HepG2 (cell line): ENCODE measurements around the gene UPK1B. TPM values are rescaled to one million over a fixed set of nuclear protein-coding genes. Genes with fewer than 3 reads are reported as not detected.

Experiments
- FOXO1 ChIP-seq: sonication (generic); formaldehyde crosslinking; IDR thresholded peaks from 2 replicates; pipeline ENCODE4 v1.4.0; 2020; ENCODE audit warnings: missing genetic modification reagents
- HHEX ChIP-seq: IDR thresholded peaks from 2 replicates; pipeline ENCODE4 v1.6.1; 2016; ENCODE audit warnings: control low read depth
- HNF4G ChIP-seq, 2 experiments: sonication (generic) in 1 of 2; formaldehyde crosslinking in 1 of 2; IDR thresholded peaks; 2 replicates each; pipeline versions ENCODE4 v1.4.0 to v1.6.1; 2011 to 2020; ENCODE audit warnings: borderline replicate concordance in 2 of 2, low read depth in 2 of 2, mild to moderate bottlenecking in 2 of 2, low read length in 1 of 2, missing genetic modification reagents in 1 of 2, moderate library complexity in 1 of 2
- ISL2 ChIP-seq: sonication (generic); formaldehyde crosslinking; IDR thresholded peaks from 2 replicates; pipeline ENCODE4 v1.5.0; 2020; ENCODE audit warnings: missing genetic modification reagents
- ZNF446 ChIP-seq: sonication (generic); formaldehyde crosslinking; IDR thresholded peaks from 2 replicates; pipeline ENCODE4 v1.5.0; 2020; ENCODE audit warnings: mild to moderate bottlenecking, missing genetic modification reagents
- ZNF75D ChIP-seq: sonication (generic); formaldehyde crosslinking; IDR thresholded peaks from 2 replicates; pipeline ENCODE4 v1.8.1; 2023; ENCODE audit warnings: missing genetic modification reagents, mild to moderate bottlenecking, borderline replicate concordance
- polyA plus RNA-seq, 8 experiments: library from polyadenylated mRNA; depleted of rRNA in 3 of 8; stranded (reverse) in 7 of 8; unstranded in 1 of 8; fragments of >200 nt; fragmentation: Illumina TruSeq in 4 of 8; extraction: Trizol in 4 of 8; gene quantifications; 2 replicates each; pipeline versions ENCODE4 v1.2.1 to v1.2.3, GENCODE V29; 2011 to 2016; ENCODE audit warnings: low read depth in 4 of 8, missing spikeins in 1 of 8, mixed read lengths in 1 of 8; ENCODE audit not compliant: insufficient read depth in 1 of 8
- total RNA-seq, 5 experiments: library from RNA; depleted of rRNA; stranded (reverse); fragments of >200 nt; fragmentation: Illumina TruSeq; extraction: Trizol; gene quantifications; 2 replicates each; pipeline ENCODE4 v1.2.3, GENCODE V29; 2016; ENCODE audit warnings: low read depth in 1 of 5
- TF ChIP-seq, protein P1 (sequence below): sonication (generic); formaldehyde crosslinking; IDR thresholded peaks from 2 replicates; pipeline ENCODE4 v1.4.0; 2020; ENCODE audit warnings: missing genetic modification reagents
- TF ChIP-seq, protein P2 (sequence below): sonication (generic); formaldehyde crosslinking; IDR thresholded peaks from 2 replicates; pipeline ENCODE4 v1.8.0; 2022; ENCODE audit warnings: low read depth, missing genetic modification reagents
- TF ChIP-seq, protein P3 (sequence below): IDR thresholded peaks from 2 replicates; pipeline ENCODE4 v1.6.1; 2012; ENCODE audit warnings: low read length, improper control_type of control experiment
- TF ChIP-seq, protein P4 (sequence below): sonication (generic); formaldehyde crosslinking; IDR thresholded peaks from 2 replicates; pipeline ENCODE4 v1.8.0; 2022; ENCODE audit warnings: missing genetic modification reagents, mild to moderate bottlenecking, inconsistent platforms, borderline replicate concordance
- TF ChIP-seq, protein P5 (sequence below): sonication (generic); formaldehyde crosslinking; IDR thresholded peaks from 2 replicates; pipeline ENCODE4 v1.8.0; 2022; ENCODE audit warnings: missing genetic modification reagents, mild to moderate bottlenecking, moderate library complexity, borderline replicate concordance
- TF ChIP-seq, protein P6 (sequence below): sonication (generic); IDR thresholded peaks from 2 replicates; pipeline ENCODE4 v1.6.1; 2016; ENCODE audit warnings: low read depth, borderline replicate concordance
- TF ChIP-seq, protein P7 (sequence below): IDR thresholded peaks from 2 replicates; pipeline ENCODE4 v1.6.1; 2018; ENCODE audit warnings: missing genetic modification reagents, mild to moderate bottlenecking, missing compliant biosample characterization
- TF ChIP-seq, protein P8 (sequence below): sonication (generic); formaldehyde crosslinking; IDR thresholded peaks from 2 replicates; pipeline ENCODE4 v1.4.0; 2020; ENCODE audit warnings: missing genetic modification reagents

The UPK1B gene
- total and polyA plus RNA-seq, 2 of the 13 experiments (the other 11 are each of a cell fraction or from before 2014, with no cell fraction given), result not detected

DNA sequence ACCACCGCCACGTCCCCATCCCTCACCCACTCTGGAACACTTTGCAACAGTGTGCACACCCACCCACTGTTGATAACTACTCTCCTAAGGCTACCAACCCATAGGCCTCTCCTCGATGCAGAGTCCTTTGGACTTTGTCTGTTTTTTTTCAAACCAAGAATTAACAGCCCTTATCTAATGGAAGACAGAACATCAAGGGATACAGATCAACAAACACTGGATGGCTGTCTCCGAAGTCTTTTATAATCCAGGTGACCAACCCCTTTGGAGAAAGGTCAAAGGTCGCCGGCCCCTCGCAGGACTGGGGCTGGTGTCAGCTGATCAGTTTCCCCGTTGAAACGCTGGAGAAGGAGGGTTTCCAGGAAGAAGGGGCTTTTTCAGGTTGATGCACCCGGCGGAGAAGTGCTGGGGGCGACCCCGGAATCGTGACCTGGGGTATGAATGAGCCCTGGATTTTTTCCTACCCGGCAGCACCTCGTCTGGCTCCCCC is 66.7 kb downstream of the UPK1B start (continued):
- TF ChIP-seq, protein P1, sequence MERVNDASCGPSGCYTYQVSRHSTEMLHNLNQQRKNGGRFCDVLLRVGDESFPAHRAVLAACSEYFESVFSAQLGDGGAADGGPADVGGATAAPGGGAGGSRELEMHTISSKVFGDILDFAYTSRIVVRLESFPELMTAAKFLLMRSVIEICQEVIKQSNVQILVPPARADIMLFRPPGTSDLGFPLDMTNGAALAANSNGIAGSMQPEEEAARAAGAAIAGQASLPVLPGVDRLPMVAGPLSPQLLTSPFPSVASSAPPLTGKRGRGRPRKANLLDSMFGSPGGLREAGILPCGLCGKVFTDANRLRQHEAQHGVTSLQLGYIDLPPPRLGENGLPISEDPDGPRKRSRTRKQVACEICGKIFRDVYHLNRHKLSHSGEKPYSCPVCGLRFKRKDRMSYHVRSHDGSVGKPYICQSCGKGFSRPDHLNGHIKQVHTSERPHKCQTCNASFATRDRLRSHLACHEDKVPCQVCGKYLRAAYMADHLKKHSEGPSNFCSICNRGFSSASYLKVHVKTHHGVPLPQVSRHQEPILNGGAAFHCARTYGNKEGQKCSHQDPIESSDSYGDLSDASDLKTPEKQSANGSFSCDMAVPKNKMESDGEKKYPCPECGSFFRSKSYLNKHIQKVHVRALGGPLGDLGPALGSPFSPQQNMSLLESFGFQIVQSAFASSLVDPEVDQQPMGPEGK (CRISPR knock-in tag), result no peak; the same call in none of the 2 replicates
- TF ChIP-seq HHEX (CRISPR knock-in tag), result no peak
- TF ChIP-seq, protein P2, sequence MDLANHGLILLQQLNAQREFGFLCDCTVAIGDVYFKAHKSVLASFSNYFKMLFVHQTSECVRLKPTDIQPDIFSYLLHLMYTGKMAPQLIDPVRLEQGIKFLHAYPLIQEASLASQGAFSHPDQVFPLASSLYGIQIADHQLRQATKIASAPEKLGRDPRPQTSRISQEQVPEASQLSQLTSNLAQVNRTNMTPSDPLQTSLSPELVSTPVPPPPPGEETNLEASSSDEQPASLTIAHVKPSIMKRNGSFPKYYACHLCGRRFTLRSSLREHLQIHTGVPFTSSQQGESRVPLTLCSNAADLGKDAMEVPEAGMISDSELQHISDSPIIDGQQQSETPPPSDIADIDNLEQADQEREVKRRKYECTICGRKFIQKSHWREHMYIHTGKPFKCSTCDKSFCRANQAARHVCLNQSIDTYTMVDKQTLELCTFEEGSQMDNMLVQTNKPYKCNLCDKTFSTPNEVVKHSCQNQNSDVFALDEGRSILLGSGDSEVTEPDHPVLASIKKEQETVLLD (CRISPR knock-in tag), result no peak
- TF ChIP-seq, protein P3, sequence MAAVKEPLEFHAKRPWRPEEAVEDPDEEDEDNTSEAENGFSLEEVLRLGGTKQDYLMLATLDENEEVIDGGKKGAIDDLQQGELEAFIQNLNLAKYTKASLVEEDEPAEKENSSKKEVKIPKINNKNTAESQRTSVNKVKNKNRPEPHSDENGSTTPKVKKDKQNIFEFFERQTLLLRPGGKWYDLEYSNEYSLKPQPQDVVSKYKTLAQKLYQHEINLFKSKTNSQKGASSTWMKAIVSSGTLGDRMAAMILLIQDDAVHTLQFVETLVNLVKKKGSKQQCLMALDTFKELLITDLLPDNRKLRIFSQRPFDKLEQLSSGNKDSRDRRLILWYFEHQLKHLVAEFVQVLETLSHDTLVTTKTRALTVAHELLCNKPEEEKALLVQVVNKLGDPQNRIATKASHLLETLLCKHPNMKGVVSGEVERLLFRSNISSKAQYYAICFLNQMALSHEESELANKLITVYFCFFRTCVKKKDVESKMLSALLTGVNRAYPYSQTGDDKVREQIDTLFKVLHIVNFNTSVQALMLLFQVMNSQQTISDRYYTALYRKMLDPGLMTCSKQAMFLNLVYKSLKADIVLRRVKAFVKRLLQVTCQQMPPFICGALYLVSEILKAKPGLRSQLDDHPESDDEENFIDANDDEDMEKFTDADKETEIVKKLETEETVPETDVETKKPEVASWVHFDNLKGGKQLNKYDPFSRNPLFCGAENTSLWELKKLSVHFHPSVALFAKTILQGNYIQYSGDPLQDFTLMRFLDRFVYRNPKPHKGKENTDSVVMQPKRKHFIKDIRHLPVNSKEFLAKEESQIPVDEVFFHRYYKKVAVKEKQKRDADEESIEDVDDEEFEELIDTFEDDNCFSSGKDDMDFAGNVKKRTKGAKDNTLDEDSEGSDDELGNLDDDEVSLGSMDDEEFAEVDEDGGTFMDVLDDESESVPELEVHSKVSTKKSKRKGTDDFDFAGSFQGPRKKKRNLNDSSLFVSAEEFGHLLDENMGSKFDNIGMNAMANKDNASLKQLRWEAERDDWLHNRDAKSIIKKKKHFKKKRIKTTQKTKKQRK, result no peak
- no peak for TF ChIP-seq ZNF446 (CRISPR knock-in tag)
- TF ChIP-seq ZNF75D (CRISPR knock-in tag), result no peak
- TF ChIP-seq, protein P4, sequence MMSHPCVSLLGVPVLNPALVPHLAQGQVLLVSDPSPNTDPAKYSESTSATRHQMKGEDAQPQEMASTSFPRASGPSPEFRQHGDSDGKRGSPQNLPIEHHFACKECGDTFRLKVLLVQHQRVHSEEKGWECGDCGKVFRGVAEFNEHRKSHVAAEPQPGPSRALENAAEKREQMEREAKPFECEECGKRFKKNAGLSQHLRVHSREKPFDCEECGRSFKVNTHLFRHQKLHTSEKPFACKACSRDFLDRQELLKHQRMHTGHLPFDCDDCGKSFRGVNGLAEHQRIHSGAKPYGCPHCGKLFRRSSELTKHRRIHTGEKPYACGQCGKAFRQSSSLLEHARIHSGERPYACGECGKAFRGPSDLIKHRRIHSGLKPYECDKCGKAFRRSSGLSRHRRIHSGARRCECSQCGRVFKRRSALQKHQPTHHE, result no peak
- TF ChIP-seq, protein P5, sequence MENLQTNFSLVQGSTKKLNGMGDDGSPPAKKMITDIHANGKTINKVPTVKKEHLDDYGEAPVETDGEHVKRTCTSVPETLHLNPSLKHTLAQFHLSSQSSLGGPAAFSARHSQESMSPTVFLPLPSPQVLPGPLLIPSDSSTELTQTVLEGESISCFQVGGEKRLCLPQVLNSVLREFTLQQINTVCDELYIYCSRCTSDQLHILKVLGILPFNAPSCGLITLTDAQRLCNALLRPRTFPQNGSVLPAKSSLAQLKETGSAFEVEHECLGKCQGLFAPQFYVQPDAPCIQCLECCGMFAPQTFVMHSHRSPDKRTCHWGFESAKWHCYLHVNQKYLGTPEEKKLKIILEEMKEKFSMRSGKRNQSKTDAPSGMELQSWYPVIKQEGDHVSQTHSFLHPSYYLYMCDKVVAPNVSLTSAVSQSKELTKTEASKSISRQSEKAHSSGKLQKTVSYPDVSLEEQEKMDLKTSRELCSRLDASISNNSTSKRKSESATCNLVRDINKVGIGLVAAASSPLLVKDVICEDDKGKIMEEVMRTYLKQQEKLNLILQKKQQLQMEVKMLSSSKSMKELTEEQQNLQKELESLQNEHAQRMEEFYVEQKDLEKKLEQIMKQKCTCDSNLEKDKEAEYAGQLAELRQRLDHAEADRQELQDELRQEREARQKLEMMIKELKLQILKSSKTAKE (CRISPR knock-in tag), result 0 out of 2 replicates have a peak, but pooled peaks have one; percentile 4
- no peak for TF ChIP-seq FOXO1 (CRISPR knock-in tag)
- TF ChIP-seq, protein P6, sequence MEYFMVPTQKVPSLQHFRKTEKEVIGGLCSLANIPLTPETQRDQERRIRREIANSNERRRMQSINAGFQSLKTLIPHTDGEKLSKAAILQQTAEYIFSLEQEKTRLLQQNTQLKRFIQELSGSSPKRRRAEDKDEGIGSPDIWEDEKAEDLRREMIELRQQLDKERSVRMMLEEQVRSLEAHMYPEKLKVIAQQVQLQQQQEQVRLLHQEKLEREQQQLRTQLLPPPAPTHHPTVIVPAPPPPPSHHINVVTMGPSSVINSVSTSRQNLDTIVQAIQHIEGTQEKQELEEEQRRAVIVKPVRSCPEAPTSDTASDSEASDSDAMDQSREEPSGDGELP, result peak; percentile 91
- TF ChIP-seq, protein P7, sequence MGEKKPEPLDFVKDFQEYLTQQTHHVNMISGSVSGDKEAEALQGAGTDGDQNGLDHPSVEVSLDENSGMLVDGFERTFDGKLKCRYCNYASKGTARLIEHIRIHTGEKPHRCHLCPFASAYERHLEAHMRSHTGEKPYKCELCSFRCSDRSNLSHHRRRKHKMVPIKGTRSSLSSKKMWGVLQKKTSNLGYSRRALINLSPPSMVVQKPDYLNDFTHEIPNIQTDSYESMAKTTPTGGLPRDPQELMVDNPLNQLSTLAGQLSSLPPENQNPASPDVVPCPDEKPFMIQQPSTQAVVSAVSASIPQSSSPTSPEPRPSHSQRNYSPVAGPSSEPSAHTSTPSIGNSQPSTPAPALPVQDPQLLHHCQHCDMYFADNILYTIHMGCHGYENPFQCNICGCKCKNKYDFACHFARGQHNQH (CRISPR knock-in tag), result no peak
- peak; percentile 52 for TF ChIP-seq HNF4G (IDR thresholded peaks at IDR 0.05; ENCODE audit: borderline replicate concordance, low read depth, low read length)
- TF ChIP-seq HNF4G (CRISPR knock-in tag; IDR thresholded peaks at IDR 0.05; ENCODE audit: borderline replicate concordance, low read depth), result no peak
- TF ChIP-seq, protein P8, sequence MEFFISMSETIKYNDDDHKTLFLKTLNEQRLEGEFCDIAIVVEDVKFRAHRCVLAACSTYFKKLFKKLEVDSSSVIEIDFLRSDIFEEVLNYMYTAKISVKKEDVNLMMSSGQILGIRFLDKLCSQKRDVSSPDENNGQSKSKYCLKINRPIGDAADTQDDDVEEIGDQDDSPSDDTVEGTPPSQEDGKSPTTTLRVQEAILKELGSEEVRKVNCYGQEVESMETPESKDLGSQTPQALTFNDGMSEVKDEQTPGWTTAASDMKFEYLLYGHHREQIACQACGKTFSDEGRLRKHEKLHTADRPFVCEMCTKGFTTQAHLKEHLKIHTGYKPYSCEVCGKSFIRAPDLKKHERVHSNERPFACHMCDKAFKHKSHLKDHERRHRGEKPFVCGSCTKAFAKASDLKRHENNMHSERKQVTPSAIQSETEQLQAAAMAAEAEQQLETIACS, result no peak
- TF ChIP-seq ISL2 (CRISPR knock-in tag), result no peak; the same call in 1 of the 2 replicates
